Activated CD4-positive, alpha-beta T cell treated with anti-CD3 and anti-CD28 coated beads, Interleukin-2, amount 50 U/mL, for 16 hours (primary cell): Measurements from ENCODE around the gene FBXL17.
"Not testable (repeated sequence)": the region's sequence is repeated elsewhere in the genome, so short reads cannot be mapped to it uniquely, and the experiment has no call there.

Source experiments
- DNase-seq: peaks from one replicate; pipeline ENCODE4 v3.0.0-alpha.2; 2020

Gene FBXL17

GRCh38 chr5:108297042-108297601 lies 84.8 kb downstream of the FBXL17 start:
- DNase-seq, result no peak

- no peak for DNase-seq
These were observed 86.1 kb downstream of the FBXL17 start for GRCh38 chr5:108295578-108296368.

GRCh38 chr5:108280960-108281569 lies 100.8 kb downstream of the FBXL17 start:
- DNase-seq, result no peak

GRCh38 chr5:108280248-108280647 lies 101.7 kb downstream of the FBXL17 start:
- no peak for DNase-seq

- DNase-seq, result no peak
These were observed 103.3 kb downstream of the FBXL17 start for GRCh38 chr5:108278285-108279240.

GRCh38 chr5:108276187-108277050 lies 105.5 kb downstream of the FBXL17 start:
- DNase-seq, result no peak

GRCh38 chr5:108274080-108274479 lies 107.8 kb downstream of the FBXL17 start:
- DNase-seq, result not testable (repeated sequence)

- no peak for DNase-seq
These were observed 110.8 kb downstream of the FBXL17 start for GRCh38 chr5:108271127-108271526.

- DNase-seq, result no peak
These were observed 115.7 kb downstream of the FBXL17 start for GRCh38 chr5:108266242-108266641.

GRCh38 chr5:108264533-108264932 lies 117.4 kb downstream of the FBXL17 start:
- DNase-seq, result no peak

- no peak for DNase-seq
These were observed 118.6 kb downstream of the FBXL17 start for GRCh38 chr5:108263338-108263737.

GRCh38 chr5:108260858-108261170 lies 121.1 kb downstream of the FBXL17 start:
- DNase-seq, result no peak

GRCh38 chr5:108260117-108260857 lies 121.6 kb downstream of the FBXL17 start:
- peak; percentile 64 for DNase-seq

- no peak for DNase-seq
These were observed 122.6 kb downstream of the FBXL17 start for GRCh38 chr5:108259306-108259705.

- no peak for DNase-seq
These were observed 123.9 kb downstream of the FBXL17 start for GRCh38 chr5:108257996-108258395.

- no peak for DNase-seq
These were observed 126.4 kb downstream of the FBXL17 start for GRCh38 chr5:108255468-108255867.

GRCh38 chr5:108251350-108251749 lies 130.5 kb downstream of the FBXL17 start:
- DNase-seq, result no peak

- DNase-seq, result no peak
These were observed 132.0 kb downstream of the FBXL17 start for GRCh38 chr5:108249785-108250426.

GRCh38 chr5:108249095-108249784 lies 132.7 kb downstream of the FBXL17 start:
- DNase-seq, result no peak
